HCT116 (cell line): Measurements from ENCODE around the gene PAK1. TPM values are rescaled to one million over a fixed set of nuclear protein-coding genes. Genes with fewer than 3 reads are reported as not detected.

Experiments
- ATAC-seq: fragments of 200-7000 bp; cut with Tn5 transposase; 2 replicates; pipeline ENCODE4 v1.9.1; 2020; ENCODE audit warnings: mild to moderate bottlenecking, moderate library complexity
- BruUV-seq: library from RNA; stranded (reverse); fragments of 400-500 nt; replicated peaks from 2 replicates; lab custom pipeline; 2021; lab: Mats Ljungman, UMichigan
- CTCF ChIA-PET: fragments of 300-600 bp; sonication (Branson Sonifier 250); formaldehyde crosslinking; loops from one replicate; lab custom pipeline; 2021; ENCODE audit warnings: antibody characterized with exemption; lab: Charles Lee
- POLR2A ChIA-PET: fragments of 300-600, 350-600 bp; sonication (Branson Sonifier 250); formaldehyde crosslinking; loops from one replicate; lab custom pipeline; 2021; ENCODE audit warnings: antibody characterized with exemption; lab: Charles Lee
- RAD21 ChIA-PET, 2 experiments: fragments of 300-600 bp; sonication (Branson Sonifier 250); formaldehyde crosslinking; loops; one replicate each; lab custom pipeline; 2023; ENCODE audit warnings: low total read pairs in 2 of 2; ENCODE audit not compliant: uncharacterized antibody in 2 of 2, unreplicated experiment in 2 of 2, low non-redundant PET in 1 of 2; lab: Charles Lee
- DNase-seq: peaks from one replicate; pipeline ENCODE4 v3.0.0-alpha.2; 2010; ENCODE audit warnings: low read depth, low spot score
- H2AFZ ChIP-seq: fragments of 200-600 bp; shearing (Covaris generic), sonication (generic); 2 replicates; pipeline ENCODE4 v1.6.1; 2017; ENCODE audit warnings: low read depth, mixed run types, mixed read lengths, antibody characterized with exemption, low read length; ENCODE audit not compliant: poor library complexity, severe bottlenecking
- H3K27ac ChIP-seq: 2 replicates; pipeline ENCODE4 v1.5.1; 2012; ENCODE audit warnings: low read depth, low read length
- H3K27me3 ChIP-seq: fragments of 200-600 bp; sonication (generic); 2 replicates; pipeline ENCODE4 v1.6.1; 2016; ENCODE audit warnings: mixed run types, low read length, mixed read lengths; ENCODE audit not compliant: insufficient read depth
- H3K36me3 ChIP-seq, 2 experiments: fragments of 200-500 bp in 1 of 2; fragments of 200-600 bp in 1 of 2; sonication (Bioruptor generic) in 1 of 2; sonication (generic) in 1 of 2; 2 replicates each; pipeline versions ENCODE4 v1.5.1 to v1.6.1; 2014 to 2016; ENCODE audit warnings: low read length in 2 of 2, inconsistent platforms in 1 of 2, mixed read lengths in 1 of 2, mixed run types in 1 of 2; ENCODE audit not compliant: insufficient read depth in 2 of 2, control insufficient read depth in 1 of 2
- H3K4me1 ChIP-seq, 2 experiments: fragments of 200-600 bp in 1 of 2; sonication (generic) in 1 of 2; 2 replicates each; pipeline versions ENCODE4 v1.5.1 to v1.6.1; 2012 to 2017; ENCODE audit warnings: low read length in 2 of 2, inconsistent platforms in 1 of 2, mild to moderate bottlenecking in 1 of 2, mixed read lengths in 1 of 2, mixed run types in 1 of 2, moderate library complexity in 1 of 2; ENCODE audit not compliant: insufficient read depth in 2 of 2, control insufficient read depth in 1 of 2
- H3K4me2 ChIP-seq: fragments of 200-600 bp; sonication (generic); 2 replicates; pipeline ENCODE4 v1.6.1; 2017; ENCODE audit warnings: mixed run types, low read length, mixed read lengths
- H3K4me3 ChIP-seq, 2 experiments: fragments of 200-600 bp in 1 of 2; sonication (generic) in 1 of 2; replicated peaks in 1 of 2; 2 replicates each; pipeline ENCODE4 v1.5.1; 2011 to 2016; ENCODE audit warnings: low read length in 2 of 2, control low read depth in 1 of 2, low read depth in 1 of 2, mild to moderate bottlenecking in 1 of 2, mixed read lengths in 1 of 2, mixed run types in 1 of 2
- H3K79me2 ChIP-seq: fragments of 200-600 bp; sonication (generic); 2 replicates; pipeline ENCODE4 v1.6.1; 2017; ENCODE audit warnings: mild to moderate bottlenecking, mixed run types, low read length, moderate library complexity, mixed read lengths; ENCODE audit not compliant: insufficient read depth
- H3K9ac ChIP-seq: fragments of 200-600 bp; sonication (generic); 2 replicates; pipeline ENCODE4 v1.6.1; 2016; ENCODE audit warnings: low read length, mixed read lengths
- H3K9me2 ChIP-seq: fragments of 200-600 bp; sonication (generic), shearing (Covaris generic); 2 replicates; pipeline ENCODE4 v1.6.1; 2017; ENCODE audit warnings: mixed run types, mild to moderate bottlenecking, moderate library complexity; ENCODE audit not compliant: insufficient read depth
- H3K9me3 ChIP-seq, 2 experiments: fragments of 200-500 bp in 1 of 2; fragments of 200-600 bp in 1 of 2; sonication (Bioruptor generic) in 1 of 2; sonication (generic) in 1 of 2; 2 replicates each; pipeline ENCODE4 v1.6.1; 2014 to 2017; ENCODE audit warnings: low read length in 2 of 2, mixed read lengths in 2 of 2, inconsistent platforms in 1 of 2, low read depth in 1 of 2, mild to moderate bottlenecking in 1 of 2, mixed run types in 1 of 2, moderate library complexity in 1 of 2; ENCODE audit not compliant: control insufficient read depth in 1 of 2, insufficient read depth in 1 of 2
- H4K20me1 ChIP-seq: fragments of 200-600 bp; sonication (generic), shearing (Covaris generic); 2 replicates; pipeline ENCODE4 v1.6.1; 2017; ENCODE audit warnings: mixed run types, mild to moderate bottlenecking, moderate library complexity; ENCODE audit not compliant: insufficient read depth
- CBX3 ChIP-seq: IDR thresholded peaks from 2 replicates; pipeline ENCODE4 v1.6.1; 2012; ENCODE audit warnings: low read depth
- CEBPB ChIP-seq: IDR thresholded peaks from 2 replicates; pipeline ENCODE4 v1.6.1; 2012; ENCODE audit warnings: low read depth
- CTCF ChIP-seq, 3 experiments: fragments of 200-600 bp in 1 of 3; sonication (generic) in 1 of 3; IDR thresholded peaks in 2 of 3; conservative IDR thresholded peaks in 1 of 3; 2 replicates each; pipeline ENCODE4 v1.5.1; 2012 to 2017; ENCODE audit warnings: low read depth in 2 of 3, low read length in 2 of 3, antibody characterized with exemption in 1 of 3, borderline replicate concordance in 1 of 3, control low read depth in 1 of 3, mild to moderate bottlenecking in 1 of 3, mixed read lengths in 1 of 3, mixed run types in 1 of 3, moderate library complexity in 1 of 3; ENCODE audit not compliant: insufficient read depth in 1 of 3
- EZH2 ChIP-seq: fragments of 200-600 bp; sonication (generic); IDR thresholded peaks from 2 replicates; pipeline ENCODE4 v1.6.1; 2017; ENCODE audit warnings: antibody characterized with exemption, mixed run types
- POLR2AphosphoS5 ChIP-seq: IDR thresholded peaks from 2 replicates; pipeline ENCODE4 v1.6.1; 2011; ENCODE audit warnings: mild to moderate bottlenecking, low read depth, low read length, moderate library complexity
- REST ChIP-seq: IDR thresholded peaks from 2 replicates; pipeline ENCODE4 v1.6.1; 2012; ENCODE audit warnings: low read depth
- SP1 ChIP-seq: IDR thresholded peaks from 2 replicates; pipeline ENCODE4 v1.6.1; 2012; ENCODE audit warnings: low read depth
- ZBTB33 ChIP-seq: IDR thresholded peaks from 2 replicates; pipeline ENCODE4 v1.6.1; 2011; ENCODE audit warnings: mild to moderate bottlenecking, low read length, moderate library complexity; ENCODE audit not compliant: insufficient replicate concordance; ENCODE audit errors: extremely low read depth
- ZFX ChIP-seq: fragments of 450-650 bp; IDR thresholded peaks from 2 replicates; pipeline ENCODE4 v1.6.1; 2017
- intact Hi-C: fragments of 100-400 bp; cut with micrococcal nuclease; formaldehyde crosslinking; loops from 2 replicates; pipeline ENCODE4 v1.10.0; 2022
- total RNA-seq: library from RNA; stranded (reverse); gene quantifications from one replicate; pipeline ENCODE4 v1.2.1, GENCODE V29; 2021; ENCODE audit not compliant: unreplicated experiment

The PAK1 gene
- total RNA-seq, 1 experiment from 2014 or later = 56.1 TPM

GRCh38 chr11:77510851-77511250, 37.0 kb upstream of the PAK1 start:
- Histone ChIP-seq H3K4me1 (peaks cover 8 to 12% of the 10 kb centered on the region in 2 experiments), H3K27ac (no peak overlapping the region), H3K27me3 (no peaks in the 10 kb centered on the region), H3K9ac (no peak overlapping the region), H3K79me2 (no peaks in the 10 kb centered on the region), H3K4me2 (no peak overlapping the region), H3K9me2 (no peaks in the 10 kb centered on the region), H4K20me1 (no peaks in the 10 kb centered on the region), H3K9me3 (no peaks in the 10 kb centered on the region), H3K36me3 (no peaks in the 10 kb centered on the region), H3K4me3 (no peak overlapping the region), H2AFZ (no peak overlapping the region)
- BruUV-seq = no TSS peak
- ChIA-PET POLR2A (no interaction called here), CTCF (no interaction called here), RAD21 (no interaction called here)
- DNase-seq (no peak), ATAC-seq (no peak)
- intact Hi-C loops = no loop called here
- TF ChIP-seq POLR2AphosphoS5 (no peak), ZFX (no peak), REST (no peak), EZH2 (no peak), ZBTB33 (no peak), CTCF (IDR thresholded peaks at IDR 0.05 in 2 of 3, conservative IDR thresholded peaks at IDR 0.05 in 1 of 3; ENCODE audit: borderline replicate concordance in 1 of 3, insufficient read depth in 1 of 3, low read depth in 2 of 3, low read length in 2 of 3) (no peak), CBX3 (no peak), SP1 (no peak), CEBPB (no peak)
